Measurements from ENCODE around the gene DEAF1.

The DEAF1 gene

GRCh38 chr11:687751-688150 is 7.3 kb downstream of the DEAF1 start:
- no peak for DNase-seq (ENCODE audit: low read depth)
- H3K4me3 ChIP-seq (ENCODE audit: low read length) = no peak overlapping the region
- peaks cover 50% of the 10 kb centered on the region for H3K36me3 ChIP-seq (ENCODE audit: control insufficient read depth, insufficient read depth, low read length, severe bottlenecking)
- no peaks in the 10 kb centered on the region for H3K9me3 ChIP-seq (ENCODE audit: control insufficient read depth, low read length)
- H3K27me3 ChIP-seq (replicated peaks; ENCODE audit: control insufficient read depth, insufficient read depth, low read length) = no peaks in the 10 kb centered on the region
- H3K9ac ChIP-seq (ENCODE audit: low read length) = no peak overlapping the region
- H3K4me1 ChIP-seq (ENCODE audit: control insufficient read depth, insufficient read depth, low read length) = peaks cover 3% of the 10 kb centered on the region

GRCh38 chr11:686451-687243 is 8.4 kb downstream of the DEAF1 start:
- Histone ChIP-seq H3K27me3 (replicated peaks; ENCODE audit: control insufficient read depth, insufficient read depth, low read length) (no peaks in the 10 kb centered on the region), H3K9me3 (ENCODE audit: control insufficient read depth, low read length) (no peaks in the 10 kb centered on the region), H3K36me3 (ENCODE audit: control insufficient read depth, insufficient read depth, low read length, severe bottlenecking) (peaks cover 60% of the 10 kb centered on the region), H3K4me1 (ENCODE audit: control insufficient read depth, insufficient read depth, low read length) (peaks cover 3% of the 10 kb centered on the region), H3K4me3 (ENCODE audit: low read length) (no peak overlapping the region), H3K9ac (ENCODE audit: low read length) (no peak overlapping the region)
- no peak for DNase-seq (ENCODE audit: low read depth)

GRCh38 chr11:680970-681369 is 14.1 kb downstream of the DEAF1 start:
- no peak overlapping the region for H3K9ac ChIP-seq (ENCODE audit: low read length)
- H3K27me3 ChIP-seq (replicated peaks; ENCODE audit: control insufficient read depth, insufficient read depth, low read length) = no peaks in the 10 kb centered on the region
- H3K9me3 ChIP-seq (ENCODE audit: control insufficient read depth, low read length) = no peaks in the 10 kb centered on the region
- no peak overlapping the region for H3K4me3 ChIP-seq (ENCODE audit: low read length)
- peaks cover 3% of the 10 kb centered on the region for H3K4me1 ChIP-seq (ENCODE audit: control insufficient read depth, insufficient read depth, low read length)
- H3K36me3 ChIP-seq (ENCODE audit: control insufficient read depth, insufficient read depth, low read length, severe bottlenecking) = peaks cover 64% of the 10 kb centered on the region
- no peak for DNase-seq (ENCODE audit: low read depth)

- Histone ChIP-seq H3K27me3 (replicated peaks; ENCODE audit: control insufficient read depth, insufficient read depth, low read length) (no peaks in the 10 kb centered on the region), H3K36me3 (ENCODE audit: control insufficient read depth, insufficient read depth, low read length, severe bottlenecking) (peaks cover 64% of the 10 kb centered on the region), H3K4me3 (ENCODE audit: low read length) (no peak overlapping the region), H3K9me3 (ENCODE audit: control insufficient read depth, low read length) (no peaks in the 10 kb centered on the region), H3K9ac (ENCODE audit: low read length) (no peak overlapping the region), H3K4me1 (ENCODE audit: control insufficient read depth, insufficient read depth, low read length) (peaks cover 3% of the 10 kb centered on the region)
- DNase-seq (ENCODE audit: low read depth) = no peak
These were observed 14.5 kb downstream of the DEAF1 start for GRCh38 chr11:680476-680875.

- no peak for DNase-seq (ENCODE audit: low read depth)
- Histone ChIP-seq H3K9ac (ENCODE audit: low read length) (no peak overlapping the region), H3K27me3 (replicated peaks; ENCODE audit: control insufficient read depth, insufficient read depth, low read length) (no peaks in the 10 kb centered on the region), H3K4me1 (ENCODE audit: control insufficient read depth, insufficient read depth, low read length) (peaks cover 3% of the 10 kb centered on the region), H3K4me3 (ENCODE audit: low read length) (no peak overlapping the region), H3K36me3 (ENCODE audit: control insufficient read depth, insufficient read depth, low read length, severe bottlenecking) (peaks cover 61% of the 10 kb centered on the region), H3K9me3 (ENCODE audit: control insufficient read depth, low read length) (no peaks in the 10 kb centered on the region)
These were observed 15.5 kb downstream of the DEAF1 start for GRCh38 chr11:679271-680207.

GRCh38 chr11:678297-678696 is 16.7 kb downstream of the DEAF1 start:
- no peaks in the 10 kb centered on the region for H3K9me3 ChIP-seq (ENCODE audit: control insufficient read depth, low read length)
- no peak overlapping the region for H3K4me3 ChIP-seq (ENCODE audit: low read length)
- no peak for DNase-seq (ENCODE audit: low read depth)
- peaks cover 3% of the 10 kb centered on the region for H3K4me1 ChIP-seq (ENCODE audit: control insufficient read depth, insufficient read depth, low read length)
- H3K9ac ChIP-seq (ENCODE audit: low read length) = no peak overlapping the region
- H3K36me3 ChIP-seq (ENCODE audit: control insufficient read depth, insufficient read depth, low read length, severe bottlenecking) = peaks cover 61% of the 10 kb centered on the region
- H3K27me3 ChIP-seq (replicated peaks; ENCODE audit: control insufficient read depth, insufficient read depth, low read length) = no peaks in the 10 kb centered on the region

- H3K4me1 ChIP-seq (ENCODE audit: control insufficient read depth, insufficient read depth, low read length) = no peaks in the 10 kb centered on the region
- no peaks in the 10 kb centered on the region for H3K9me3 ChIP-seq (ENCODE audit: control insufficient read depth, low read length)
- no peak overlapping the region for H3K9ac ChIP-seq (ENCODE audit: low read length)
- H3K27me3 ChIP-seq (replicated peaks; ENCODE audit: control insufficient read depth, insufficient read depth, low read length) = no peaks in the 10 kb centered on the region
- no peak overlapping the region for H3K4me3 ChIP-seq (ENCODE audit: low read length)
- peaks cover 46% of the 10 kb centered on the region for H3K36me3 ChIP-seq (ENCODE audit: control insufficient read depth, insufficient read depth, low read length, severe bottlenecking)
- no peak for DNase-seq (ENCODE audit: low read depth)
These were observed 20.6 kb downstream of the DEAF1 start for GRCh38 chr11:674406-674805.

GRCh38 chr11:673866-674265 is 21.2 kb downstream of the DEAF1 start:
- peaks cover 44% of the 10 kb centered on the region for H3K36me3 ChIP-seq (ENCODE audit: control insufficient read depth, insufficient read depth, low read length, severe bottlenecking)
- no peaks in the 10 kb centered on the region for H3K9me3 ChIP-seq (ENCODE audit: control insufficient read depth, low read length)
- no peaks in the 10 kb centered on the region for H3K4me1 ChIP-seq (ENCODE audit: control insufficient read depth, insufficient read depth, low read length)
- DNase-seq (ENCODE audit: low read depth) = no peak
- no peaks in the 10 kb centered on the region for H3K27me3 ChIP-seq (replicated peaks; ENCODE audit: control insufficient read depth, insufficient read depth, low read length)
- no peak overlapping the region for H3K9ac ChIP-seq (ENCODE audit: low read length)
- H3K4me3 ChIP-seq (ENCODE audit: low read length) = no peak overlapping the region

- peaks cover 16% of the 10 kb centered on the region for H3K36me3 ChIP-seq (ENCODE audit: control insufficient read depth, insufficient read depth, low read length, severe bottlenecking)
- H3K4me1 ChIP-seq (ENCODE audit: control insufficient read depth, insufficient read depth, low read length) = peaks cover 19% of the 10 kb centered on the region
- no peaks in the 10 kb centered on the region for H3K9me3 ChIP-seq (ENCODE audit: control insufficient read depth, low read length)
- H3K27me3 ChIP-seq (replicated peaks; ENCODE audit: control insufficient read depth, insufficient read depth, low read length) = no peaks in the 10 kb centered on the region
- peak; percentile 50 for DNase-seq (ENCODE audit: low read depth)
- peak overlapping the region; percentile 55 for H3K4me3 ChIP-seq (ENCODE audit: low read length)
- H3K9ac ChIP-seq (ENCODE audit: low read length) = peak overlapping the region; percentile 59
These were observed 29.2 kb downstream of the DEAF1 start for GRCh38 chr11:665704-666281.

- H3K27me3 ChIP-seq (replicated peaks; ENCODE audit: control insufficient read depth, insufficient read depth, low read length) = no peaks in the 10 kb centered on the region
- peak overlapping the region; percentile 55 for H3K4me3 ChIP-seq (ENCODE audit: low read length)
- peaks cover 19% of the 10 kb centered on the region for H3K4me1 ChIP-seq (ENCODE audit: control insufficient read depth, insufficient read depth, low read length)
- H3K9me3 ChIP-seq (ENCODE audit: control insufficient read depth, low read length) = no peaks in the 10 kb centered on the region
- peaks cover 21% of the 10 kb centered on the region for H3K36me3 ChIP-seq (ENCODE audit: control insufficient read depth, insufficient read depth, low read length, severe bottlenecking)
- H3K9ac ChIP-seq (ENCODE audit: low read length) = peak overlapping the region; percentile 59
- peak; percentile 26 for DNase-seq (ENCODE audit: low read depth)
These were observed 29.8 kb downstream of the DEAF1 start for GRCh38 chr11:665062-665703.
